B cell (primary cell): ENCODE measurements around the gene LTB4R. TPM values are rescaled to one million over a fixed set of nuclear protein-coding genes. Genes with fewer than 3 reads are reported as not detected.

Experiments
- ATAC-seq: fragments of 200-7000 bp; cut with Tn5 transposase; one replicate; pipeline ENCODE4 v1.10.0; 2021; ENCODE audit warnings: low read depth, mild to moderate bottlenecking, moderate number of reproducible peaks, moderate library complexity
- CTCF ChIA-PET: fragments of 350-600 bp; sonication (Branson Sonifier 250); formaldehyde crosslinking; loops from one replicate; lab custom pipeline; 2021; ENCODE audit warnings: antibody characterized with exemption, inconsistent platforms; lab: Charles Lee
- POLR2A ChIA-PET: fragments of 350-600 bp; sonication (Branson Sonifier 250); formaldehyde crosslinking; loops from one replicate; lab custom pipeline; 2021; ENCODE audit warnings: antibody characterized with exemption; lab: Charles Lee
- DNase-seq: peaks from one replicate; pipeline ENCODE4 v3.0.0; 2013
- H2AFZ ChIP-seq: 2 replicates; pipeline ENCODE4 v1.6.1; 2012; ENCODE audit warnings: mild to moderate bottlenecking, low read depth, low read length; ENCODE audit not compliant: insufficient read depth, poor library complexity, severe bottlenecking
- H3K27ac ChIP-seq, 2 donors: 1 replicate in 1 of 2; 2 replicates in 1 of 2; pipeline ENCODE4 v1.5.1; 2012 to 2013; ENCODE audit warnings: low read length in 2 of 2, mild to moderate bottlenecking in 2 of 2, moderate library complexity in 1 of 2
- H3K27me3 ChIP-seq, 4 experiments: fragments of 200-600 bp in 1 of 4; sonication (generic) in 1 of 4; replicated peaks in 1 of 4; 1 replicate in 2 of 4; 2 replicates in 2 of 4; pipeline versions ENCODE4 v1.6.1 to v1.7.0; 2013 to 2016; ENCODE audit warnings: low read length in 3 of 4, mild to moderate bottlenecking in 2 of 4, mixed read lengths in 1 of 4, moderate library complexity in 1 of 4; ENCODE audit not compliant: insufficient read depth in 4 of 4, control insufficient read depth in 3 of 4; ENCODE audit errors: control extremely low read depth in 1 of 4
- H3K36me3 ChIP-seq, 2 experiments: replicated peaks in 1 of 2; 1 replicate in 1 of 2; 2 replicates in 1 of 2; pipeline versions ENCODE4 v1.6.1 to v1.7.1; 2013; ENCODE audit warnings: low read length in 1 of 2; ENCODE audit not compliant: insufficient read depth in 2 of 2, control insufficient read depth in 1 of 2; ENCODE audit errors: control extremely low read depth in 1 of 2, extremely low read depth in 1 of 2
- H3K4me1 ChIP-seq, 2 donors: fragments of 200-600 bp in 1 of 2; sonication (generic) in 1 of 2; 1 replicate in 1 of 2; 2 replicates in 1 of 2; pipeline versions ENCODE4 v1.5.1 to v1.6.1; 2013 to 2017; ENCODE audit warnings: low read length in 2 of 2; ENCODE audit not compliant: control insufficient read depth in 2 of 2, insufficient read depth in 2 of 2
- H3K4me2 ChIP-seq: replicated peaks from 2 replicates; pipeline ENCODE3; 2012; ENCODE audit warnings: mild to moderate bottlenecking, low read depth, low read length; ENCODE audit not compliant: poor library complexity, severe bottlenecking
- H3K4me3 ChIP-seq, 5 experiments: fragments of 200-600 bp in 1 of 5; sonication (generic) in 1 of 5; 1 replicate in 3 of 5; 2 replicates in 2 of 5; pipeline versions ENCODE4 v1.5.1 to v1.7.0; 2011 to 2016; ENCODE audit warnings: low read length in 4 of 5, mild to moderate bottlenecking in 4 of 5, low read depth in 2 of 5, control low read depth in 1 of 5, moderate library complexity in 1 of 5; ENCODE audit not compliant: insufficient read depth in 1 of 5; ENCODE audit errors: control extremely low read depth in 1 of 5, extremely low read depth in 1 of 5
- H3K79me2 ChIP-seq: fragments of 200-600 bp; sonication (generic); one replicate; pipeline ENCODE4 v1.6.0; 2016; ENCODE audit warnings: low read length; ENCODE audit not compliant: control insufficient read depth, insufficient read depth
- H3K9ac ChIP-seq: fragments of 200-600 bp; sonication (generic); 2 replicates; pipeline ENCODE4 v1.6.1; 2017; ENCODE audit warnings: mild to moderate bottlenecking, low read length, moderate library complexity
- H3K9me3 ChIP-seq, 3 donors: one replicate each; pipeline versions ENCODE4 v1.6.1 to v1.7.1; 2013; ENCODE audit warnings: low read length in 2 of 3; ENCODE audit not compliant: control insufficient read depth in 2 of 3, insufficient read depth in 1 of 3; ENCODE audit errors: control extremely low read depth in 1 of 3
- H4K20me1 ChIP-seq: 2 replicates; pipeline ENCODE4 v1.6.0; 2012; ENCODE audit warnings: mild to moderate bottlenecking, low read length; ENCODE audit not compliant: insufficient read depth, control insufficient read depth, poor library complexity, severe bottlenecking
- H3K27ac Mint-ChIP-seq: one replicate; pipeline ENCODE4 v1.8.0; 2021; ENCODE audit warnings: mixed read lengths
- H3K27me3 Mint-ChIP-seq: one replicate; pipeline ENCODE4 v1.8.0; 2021; ENCODE audit warnings: mixed read lengths
- H3K4me1 Mint-ChIP-seq: one replicate; pipeline ENCODE4 v1.8.0; 2021; ENCODE audit warnings: mixed read lengths
- H3K4me3 Mint-ChIP-seq: one replicate; pipeline ENCODE4 v1.8.0; 2021; ENCODE audit warnings: mixed read lengths
- H3K9me3 Mint-ChIP-seq: one replicate; pipeline ENCODE4 v1.8.0; 2022; ENCODE audit warnings: mixed read lengths; ENCODE audit not compliant: insufficient read depth
- CTCF ChIP-seq: fragments of 200-600 bp; IDR thresholded peaks from one replicate; pipeline ENCODE4 v1.8.0; 2022; ENCODE audit warnings: antibody characterized with exemption, mild to moderate bottlenecking
- EZH2 ChIP-seq: IDR thresholded peaks from 2 replicates; pipeline ENCODE4 v1.6.1; 2012; ENCODE audit warnings: borderline replicate concordance, low read depth, mild to moderate bottlenecking, moderate library complexity, low read length; ENCODE audit not compliant: insufficient read depth, poor library complexity, severe bottlenecking
- WGBS: methylation state at CpG from one replicate; pipeline ENCODE4 v1.1.5; 2013; ENCODE audit warnings: missing lambda C conversion rate; ENCODE audit not compliant: insufficient coverage; 5-methylcytosine and 5-hydroxymethylcytosine counted together
- intact Hi-C: fragments of 100-400 bp; cut with micrococcal nuclease; formaldehyde crosslinking; loops from one replicate; pipeline ENCODE4 v1.10.0; 2022
- polyA plus RNA-seq: library from polyadenylated mRNA; depleted of rRNA; stranded (reverse); fragments of >200 nt; gene quantifications from 2 replicates; pipeline ENCODE4 v1.2.3, GENCODE V29; 2012
- total RNA-seq, 2 donors: library from RNA; stranded (reverse); fragments of 120-200 nt in 1 of 2; gene quantifications; 1 replicate in 1 of 2; 2 replicates in 1 of 2; pipeline versions ENCODE4 v1.2.3 to v1.2.4, GENCODE V29; 2013 to 2022

The LTB4R gene
- total and polyA plus RNA-seq, 2 donors (not counting 1 experiment from before 2014, with no cell fraction given): 8.8 to 19.1 TPM

DNA sequence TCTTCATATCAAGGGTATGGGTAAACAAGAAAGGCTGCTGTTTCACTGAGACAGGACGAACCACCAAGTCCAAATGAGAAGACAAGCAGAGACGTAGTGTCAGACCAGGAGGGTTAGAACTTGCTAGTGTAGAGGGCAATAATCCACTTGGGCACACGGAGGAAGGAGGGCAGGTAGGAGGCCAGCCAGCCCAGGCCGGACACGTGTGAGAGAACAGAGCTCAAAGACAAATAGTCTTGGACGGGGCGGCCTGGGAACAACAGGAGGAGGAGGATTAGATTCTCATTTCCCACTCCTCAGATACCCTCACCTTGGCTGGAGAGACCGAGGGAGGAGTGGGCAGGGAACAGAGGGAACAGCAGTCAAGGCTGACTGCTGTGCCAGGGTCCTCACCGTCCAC is 20.6 kb upstream of the LTB4R start:
- TF ChIP-seq CTCF (no peak), EZH2 (no peak)
- WGBS: 92% methylated on average over 3 of the region's 9 CpGs

GRCh38 chr14:24291446-24292117 is 19.7 kb upstream of the LTB4R start:
- Histone ChIP-seq H2AFZ (no peak overlapping the region), H3K79me2 (peaks cover 13% of the 10 kb centered on the region), H3K36me3 (peaks cover 13 to 58% of the 10 kb centered on the region in 2 experiments), H3K27me3 (no peaks in the 10 kb centered on the region), H3K4me2 (no peak overlapping the region), H4K20me1 (no peaks in the 10 kb centered on the region), H3K9ac (no peak overlapping the region), H3K27ac (no peak overlapping the region), H3K9me3 (no peaks in the 10 kb centered on the region), H3K4me1 (peaks cover 12 to 20% of the 10 kb centered on the region in 2 donors), H3K4me3 (no peak overlapping the region)
- TF ChIP-seq EZH2 (no peak), CTCF (no peak)
- WGBS: 92% methylated on average over 2 of the region's 3 CpGs
- Mint-ChIP-seq H3K9me3 (no peaks in the 10 kb centered on the region), H3K4me3 (no peak overlapping the region), H3K4me1 (peaks cover 20% of the 10 kb centered on the region), H3K27me3 (no peaks in the 10 kb centered on the region), H3K27ac (no peak overlapping the region)
- intact Hi-C loops: no loop called here
- CTCF ChIA-PET: interaction anchor here (1.2 to 5.1 kb wide), 7 partner anchors 10 to 146 kb away, joined by 3 to 41 read pairs (median 14); partner anchors contain the start of genes CIDEB, LTB4R2, RABGGTA and TINF2
- DNase-seq: no peak
- no peak for ATAC-seq
- POLR2A ChIA-PET: interaction anchor here (1.0 to 1.2 kb wide), 3 partner anchors 20 to 49 kb away, joined by 3 read pairs; partner anchors contain the start of genes LTB4R and TINF2

More for the DNA sequence above, 20.6 kb upstream of the LTB4R start:
- ChIA-PET CTCF (interaction anchor here (1.2 to 5.1 kb wide), 8 partner anchors 7 to 147 kb away, joined by 3 to 41 read pairs (median 11); partner anchors contain the start of genes CIDEB, LTB4R2, MDP1 and RABGGTA), POLR2A (interaction anchor here (0.9 to 2.0 kb wide), 4 partner anchors 13 to 48 kb away, joined by 3 to 5 read pairs (median 4); partner anchors contain the start of genes RABGGTA and TINF2)
- no peak overlapping the region for H3K27ac Mint-ChIP-seq
- DNase-seq (no peak), ATAC-seq (no peak)
- no peaks in the 10 kb centered on the region for H3K9me3 Mint-ChIP-seq
- Histone ChIP-seq H3K4me1 (peaks cover 10 to 18% of the 10 kb centered on the region in 2 donors), H3K9ac (no peak overlapping the region), H4K20me1 (no peaks in the 10 kb centered on the region), H3K4me3 (no peak overlapping the region), H3K79me2 (peaks cover 13% of the 10 kb centered on the region), H3K36me3 (peaks cover 11 to 52% of the 10 kb centered on the region in 2 experiments), H3K27ac (no peak overlapping the region), H3K9me3 (no peaks in the 10 kb centered on the region), H2AFZ (no peak overlapping the region), H3K27me3 (no peaks in the 10 kb centered on the region), H3K4me2 (no peak overlapping the region)
- peaks cover 14% of the 10 kb centered on the region for H3K4me1 Mint-ChIP-seq
- H3K4me3 Mint-ChIP-seq: no peak overlapping the region
- no peaks in the 10 kb centered on the region for H3K27me3 Mint-ChIP-seq
- intact Hi-C loops: no loop called here
